Ovary (tissue), 9 donors: ENCODE results near the gene PPP1R13B. TPM values are rescaled to one million over a fixed set of nuclear protein-coding genes. Genes with fewer than 3 reads are reported as not detected.

Experiments used
- DNase-seq, 5 donors: peaks; one replicate each; pipeline ENCODE4 v3.0.0-alpha.2; 2019 to 2020
- H3K27ac ChIP-seq, 2 donors: fragments of 200-600 bp; one replicate each; pipeline versions ENCODE4 v1.5.1 to v1.8.0; 2019 to 2022
- H3K27me3 ChIP-seq: fragments of 200-600 bp; one replicate; pipeline ENCODE4 v1.8.0; 2022
- H3K36me3 ChIP-seq: fragments of 200-600 bp; sonication (generic); one replicate; pipeline ENCODE4 v1.5.1; 2019
- H3K4me1 ChIP-seq: one replicate; pipeline ENCODE4 v1.8.1; 2013; ENCODE audit warnings: mild to moderate bottlenecking, moderate library complexity; ENCODE audit not compliant: insufficient read depth
- H3K4me3 ChIP-seq: fragments of 200-600 bp; sonication (generic); one replicate; pipeline ENCODE4 v1.5.1; 2017
- H3K9me3 ChIP-seq, 2 donors: fragments of 200-600 bp in 1 of 2; sonication (generic) in 1 of 2; one replicate each; pipeline versions ENCODE4 v1.5.1 to v1.8.1; 2013 to 2019; ENCODE audit warnings: mild to moderate bottlenecking in 1 of 2, moderate library complexity in 1 of 2
- EP300 ChIP-seq: sonication (generic); formaldehyde crosslinking; IDR thresholded peaks from one replicate; pipeline ENCODE4 v1.6.1; 2017; ENCODE audit warnings: antibody characterized with exemption
- POLR2A ChIP-seq: fragments of 450-650 bp; IDR thresholded peaks from one replicate; pipeline ENCODE4 v1.6.1; 2017; ENCODE audit warnings: antibody characterized with exemption, mild to moderate bottlenecking, moderate library complexity
- WGBS, 3 donors: extraction: QIAGEN DNeasy Blood & Tissue Kit in 1 of 3; methylation state at CpG; one replicate each; pipeline versions ENCODE4 v1.1.5 to v1.1.7; 2013 to 2017; 5-methylcytosine and 5-hydroxymethylcytosine counted together
- intact Hi-C, 4 donors: fragments of 100-400 bp; cut with DNase I; formaldehyde crosslinking; loops; one replicate each; pipeline versions ENCODE4 v1.11.0 to v1.15.1; 2022 to 2023
- polyA plus RNA-seq, 2 donors: library from polyadenylated mRNA; stranded (reverse); fragments of 200-250 nt in 1 of 2; fragments of 350-450 nt in 1 of 2; fragmentation: Illumina TruSeq in 1 of 2; extraction: RNeasy Lipid Tissue Mini Kit (QIAGEN cat#74804) in 1 of 2; gene quantifications; one replicate each; pipeline ENCODE4 v1.2.3, GENCODE V29; 2013 to 2014
- small RNA-seq: library from RNA; depleted of rRNA; stranded (forward); fragments of <200 nt; gene quantifications from one replicate; pipeline ENCODE3, GENCODE V24; 2016
- total RNA-seq, 7 donors: library from RNA; depleted of rRNA in 2 of 7; stranded (reverse); fragments of >200 nt in 2 of 7; fragmentation: NEBNext Ultra II Directional in 3 of 7; extraction: Animal tissue kit (Norgen Biotek cat#: 25700) in 3 of 7; gene quantifications; one replicate each; pipeline versions ENCODE4 v1.1.0 to v1.2.4, GENCODE V29; 2016 to 2023
- TF ChIP-seq, protein P1 (sequence below), 3 donors: fragments of 450-650 bp in 2 of 3; fragments of 200-600 bp in 1 of 3; IDR thresholded peaks; one replicate each; pipeline versions ENCODE4 v1.5.1 to v1.8.0; 2016 to 2022; ENCODE audit warnings: antibody characterized with exemption in 3 of 3, mild to moderate bottlenecking in 1 of 3
- donor health status: DM: no; HTN: no; CAD: no; lungs with moderate emphysema.
- donor health status: DM: no; HTN: no; CAD: no.
- donor health status: Bipolar disorder and iron deficiency.
- donor health status: DM: yes; HTN: yes; CAD: no.
- donor health status: DM: no; HTN: no; CAD: no.
- donor health status: DM: yes; HTN: yes; CAD: no.

The PPP1R13B gene
- total and polyA plus RNA-seq, 9 donors = 15.0 to 64.8 (median 35.3) TPM

DNA sequence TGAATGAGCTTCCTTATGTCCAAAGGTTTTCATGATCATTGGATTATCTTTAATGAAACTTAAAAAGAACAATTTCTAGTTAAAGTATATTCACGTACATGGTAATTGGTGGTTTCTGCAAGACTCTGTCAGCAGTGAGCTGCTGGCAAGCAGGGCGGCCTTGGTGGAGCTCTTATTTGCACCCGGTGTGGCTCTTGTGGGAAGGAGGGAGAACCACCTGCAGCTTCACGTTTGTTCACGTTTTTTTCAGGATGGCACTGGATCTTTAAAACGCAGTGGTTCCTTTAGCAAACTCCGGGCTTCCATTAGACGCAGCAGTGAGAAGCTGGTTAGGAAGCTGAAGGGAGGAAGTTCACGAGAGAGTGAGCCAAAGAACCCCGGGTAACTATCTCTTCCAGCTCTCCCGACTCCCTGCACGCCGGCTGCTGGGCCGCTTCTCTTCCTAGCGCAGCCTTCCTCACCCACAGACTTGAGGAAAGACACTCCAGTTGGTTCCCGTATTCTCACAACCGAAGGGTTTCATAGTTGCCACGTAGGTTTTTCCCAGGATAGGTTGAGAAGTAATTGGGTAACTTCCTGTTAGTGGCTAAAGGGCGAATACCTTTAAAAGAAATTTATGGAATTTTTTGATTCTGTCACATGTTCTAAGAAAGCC, 160.4 kb downstream of the PPP1R13B start:
- H3K27ac ChIP-seq = no peak overlapping the region
- H3K27me3 ChIP-seq = no peaks in the 10 kb centered on the region
- intact Hi-C loops = no loop called here
- H3K36me3 ChIP-seq = no peaks in the 10 kb centered on the region
- DNase-seq = peak in 1 of 5 donors; percentile 43
- TF ChIP-seq POLR2A = no peak
- H3K4me1 ChIP-seq = peaks cover 5% of the 10 kb centered on the region
- no peaks in the 10 kb centered on the region for H3K9me3 ChIP-seq
- 24 to 58% (median 30%) methylated on average over 19 of the region's 19 CpGs for WGBS, 3 donors
- no peak overlapping the region for H3K4me3 ChIP-seq

GRCh38 chr14:103685276-103686211, 161.8 kb downstream of the PPP1R13B start:
- no peak overlapping the region for H3K4me3 ChIP-seq
- TF ChIP-seq POLR2A (no peak), EP300 (no peak)
- TF ChIP-seq, protein P1, sequence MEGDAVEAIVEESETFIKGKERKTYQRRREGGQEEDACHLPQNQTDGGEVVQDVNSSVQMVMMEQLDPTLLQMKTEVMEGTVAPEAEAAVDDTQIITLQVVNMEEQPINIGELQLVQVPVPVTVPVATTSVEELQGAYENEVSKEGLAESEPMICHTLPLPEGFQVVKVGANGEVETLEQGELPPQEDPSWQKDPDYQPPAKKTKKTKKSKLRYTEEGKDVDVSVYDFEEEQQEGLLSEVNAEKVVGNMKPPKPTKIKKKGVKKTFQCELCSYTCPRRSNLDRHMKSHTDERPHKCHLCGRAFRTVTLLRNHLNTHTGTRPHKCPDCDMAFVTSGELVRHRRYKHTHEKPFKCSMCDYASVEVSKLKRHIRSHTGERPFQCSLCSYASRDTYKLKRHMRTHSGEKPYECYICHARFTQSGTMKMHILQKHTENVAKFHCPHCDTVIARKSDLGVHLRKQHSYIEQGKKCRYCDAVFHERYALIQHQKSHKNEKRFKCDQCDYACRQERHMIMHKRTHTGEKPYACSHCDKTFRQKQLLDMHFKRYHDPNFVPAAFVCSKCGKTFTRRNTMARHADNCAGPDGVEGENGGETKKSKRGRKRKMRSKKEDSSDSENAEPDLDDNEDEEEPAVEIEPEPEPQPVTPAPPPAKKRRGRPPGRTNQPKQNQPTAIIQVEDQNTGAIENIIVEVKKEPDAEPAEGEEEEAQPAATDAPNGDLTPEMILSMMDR (IDR thresholded peaks at IDR 0.05) = no peak
- H3K27ac ChIP-seq = no peak overlapping the region
- 88 to 92% (median 91%) methylated on average over 23 of the region's 23 CpGs for WGBS, 3 donors
- H3K27me3 ChIP-seq = no peaks in the 10 kb centered on the region
- no peaks in the 10 kb centered on the region for H3K9me3 ChIP-seq
- no peaks in the 10 kb centered on the region for H3K36me3 ChIP-seq
- DNase-seq = peak in 1 of 5 donors; percentile 34
- peaks cover 5% of the 10 kb centered on the region for H3K4me1 ChIP-seq
- intact Hi-C loops = no loop called here

GRCh38 chr14:103684871-103685270, 162.5 kb downstream of the PPP1R13B start:
- H3K9me3 ChIP-seq = no peaks in the 10 kb centered on the region
- H3K4me3 ChIP-seq = no peak overlapping the region
- 86 to 88% (median 86%) methylated on average over 15 of the region's 15 CpGs for WGBS, 3 donors
- H3K27ac ChIP-seq = no peak overlapping the region
- H3K27me3 ChIP-seq = no peaks in the 10 kb centered on the region
- DNase-seq = no peak
- H3K36me3 ChIP-seq = no peaks in the 10 kb centered on the region
- TF ChIP-seq POLR2A = no peak
- TF ChIP-seq EP300 = no peak
- peaks cover 7% of the 10 kb centered on the region for H3K4me1 ChIP-seq
- intact Hi-C loops = no loop called here

DNA sequence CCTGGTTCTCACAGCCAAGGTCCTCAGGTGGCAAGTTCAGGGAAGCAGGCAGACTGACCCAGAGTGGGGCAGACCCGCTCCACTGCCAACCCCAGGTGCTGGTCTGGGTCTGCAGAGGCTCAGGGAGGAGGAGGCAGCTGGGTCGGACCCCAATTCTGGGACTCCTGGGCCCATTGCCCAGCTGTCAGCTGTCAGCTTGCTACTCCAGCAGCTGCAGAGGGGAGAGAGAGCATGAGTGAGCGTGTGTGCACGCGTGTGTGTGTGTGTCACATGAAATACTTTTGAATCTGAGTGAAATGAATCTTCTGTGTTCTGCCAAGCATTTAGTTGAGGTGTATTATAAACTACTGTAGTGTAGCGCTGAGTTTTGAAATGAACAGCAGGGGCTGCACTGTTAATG, 162.9 kb downstream of the PPP1R13B start:
- no peaks in the 10 kb centered on the region for H3K36me3 ChIP-seq
- H3K27ac ChIP-seq = no peak overlapping the region
- WGBS, 3 donors = 54 to 68% (median 63%) methylated on average over 6 of the region's 6 CpGs

More for the DNA sequence above, 162.9 kb downstream of the PPP1R13B start:
- intact Hi-C loops = no loop called here
- TF ChIP-seq, protein P1 (IDR thresholded peaks at IDR 0.05) = no peak
- Histone ChIP-seq H3K27me3 (no peaks in the 10 kb centered on the region), H3K4me3 (no peak overlapping the region), H3K9me3 (no peaks in the 10 kb centered on the region), H3K4me1 (peaks cover 8% of the 10 kb centered on the region)
- DNase-seq = peak in 1 of 5 donors; percentile 27

Small RNA genes within 50 kb of the gene (small RNA-seq; reads per million reads assigned to genes)
- gene RF00019 (not detected), gene RF00280 (not detected)

Other genes starting within 250 kb of the PPP1R13B start
- gene KLC1, start 218.4 kb downstream of the PPP1R13B start, total RNA-seq = 100 to 1,000 TPM; 125 to 191 (median 149) TPM
- 10 to 100 TPM; 80.0 to 88.2 TPM for gene KLC1, start 218.4 kb downstream of the PPP1R13B start, polyA plus RNA-seq
- gene XRCC3, start 132.1 kb downstream of the PPP1R13B start, total RNA-seq = 1 to 10 TPM; 1.4 to 8.5 (median 2.9) TPM
- 1 to 10 TPM; 3.7 to 4.5 TPM for gene XRCC3, start 132.1 kb downstream of the PPP1R13B start, polyA plus RNA-seq
- gene ZFYVE21, start 131.8 kb downstream of the PPP1R13B start, total RNA-seq = 100 to 1,000 TPM in 1 of 7 donors, 10 to 100 TPM in 6; 75.6 to 110 (median 83.1) TPM
- 100 to 1,000 TPM in 1 of 2 donors, 10 to 100 TPM in 1; 81.8 to 111 TPM for gene ZFYVE21, start 131.8 kb downstream of the PPP1R13B start, polyA plus RNA-seq
- 1 to 10 TPM in 2 of 7 donors, under 1 TPM in 5; 0.45 to 5.1 (median 0.83) TPM for gene TDRD9, start 80.9 kb upstream of the PPP1R13B start, total RNA-seq
- 1 to 10 TPM in 1 of 2 donors, under 1 TPM in 1; 0.23 to 1.1 TPM for gene TDRD9, start 80.9 kb upstream of the PPP1R13B start, polyA plus RNA-seq
- gene RD3L, start 95.0 kb upstream of the PPP1R13B start, total RNA-seq = not detected
- not detected for gene RD3L, start 95.0 kb upstream of the PPP1R13B start, polyA plus RNA-seq
- gene ASPG, start 238.1 kb upstream of the PPP1R13B start, total RNA-seq = 10 to 100 TPM; 10.5 to 28.8 (median 19.8) TPM
- 10 to 100 TPM in 1 of 2 donors, under 1 TPM in 1; 0.45 to 11.0 TPM for gene ASPG, start 238.1 kb upstream of the PPP1R13B start, polyA plus RNA-seq